Hepatocyte (in vitro differentiated cells): ENCODE data around the gene TSPAN3.

Experiments
- EZH2 ChIP-seq: fragments of 200-600 bp; sonication (generic); IDR thresholded peaks from 2 replicates; pipeline ENCODE4 v1.6.1; 2016; ENCODE audit warnings: antibody characterized with exemption, mild to moderate bottlenecking, borderline replicate concordance
- TF ChIP-seq, protein P1 (sequence below): fragments of 200-600 bp; sonication (generic); IDR thresholded peaks from 2 replicates; pipeline ENCODE4 v1.5.1; 2016; ENCODE audit warnings: antibody characterized with exemption, mild to moderate bottlenecking; ENCODE audit not compliant: poor library complexity

DNA sequence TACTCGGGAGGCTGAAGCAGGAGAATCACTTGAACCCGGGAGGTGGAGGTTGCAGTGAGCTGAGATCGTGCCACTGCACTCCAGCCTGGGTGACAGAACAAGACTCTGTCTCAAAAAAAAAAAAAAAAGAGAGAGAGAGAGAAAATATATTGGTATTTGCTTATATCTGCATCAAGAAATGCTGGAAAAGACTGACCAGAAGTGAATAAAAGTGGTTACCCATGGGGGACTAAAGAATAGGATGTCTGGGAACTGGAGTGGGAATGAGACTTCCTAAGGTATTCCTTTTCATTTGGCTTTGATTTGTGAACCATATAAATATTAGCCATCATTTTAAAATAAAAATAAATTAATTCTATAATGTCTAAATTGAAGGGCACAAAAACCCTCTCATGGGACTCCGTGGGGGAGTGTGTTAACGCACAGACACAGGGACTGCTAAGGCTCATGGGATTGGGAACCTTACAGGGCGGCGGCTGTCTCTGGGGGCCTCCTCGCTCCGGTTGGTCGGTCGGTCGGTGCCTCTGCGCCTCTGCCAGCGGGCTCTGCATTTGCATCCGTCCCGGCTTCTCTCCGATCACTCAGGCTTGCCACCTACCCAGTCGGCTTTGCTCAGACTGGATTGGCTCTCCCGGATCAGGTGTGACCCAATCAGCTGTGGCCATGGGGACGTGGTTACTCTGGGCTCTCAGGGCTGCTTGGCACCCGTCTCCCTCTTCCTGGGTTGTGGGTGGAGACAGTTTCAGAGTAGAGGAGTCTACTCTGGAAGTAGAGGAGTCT, 12.7 kb upstream of the TSPAN3 start:
- TF ChIP-seq, protein P1, sequence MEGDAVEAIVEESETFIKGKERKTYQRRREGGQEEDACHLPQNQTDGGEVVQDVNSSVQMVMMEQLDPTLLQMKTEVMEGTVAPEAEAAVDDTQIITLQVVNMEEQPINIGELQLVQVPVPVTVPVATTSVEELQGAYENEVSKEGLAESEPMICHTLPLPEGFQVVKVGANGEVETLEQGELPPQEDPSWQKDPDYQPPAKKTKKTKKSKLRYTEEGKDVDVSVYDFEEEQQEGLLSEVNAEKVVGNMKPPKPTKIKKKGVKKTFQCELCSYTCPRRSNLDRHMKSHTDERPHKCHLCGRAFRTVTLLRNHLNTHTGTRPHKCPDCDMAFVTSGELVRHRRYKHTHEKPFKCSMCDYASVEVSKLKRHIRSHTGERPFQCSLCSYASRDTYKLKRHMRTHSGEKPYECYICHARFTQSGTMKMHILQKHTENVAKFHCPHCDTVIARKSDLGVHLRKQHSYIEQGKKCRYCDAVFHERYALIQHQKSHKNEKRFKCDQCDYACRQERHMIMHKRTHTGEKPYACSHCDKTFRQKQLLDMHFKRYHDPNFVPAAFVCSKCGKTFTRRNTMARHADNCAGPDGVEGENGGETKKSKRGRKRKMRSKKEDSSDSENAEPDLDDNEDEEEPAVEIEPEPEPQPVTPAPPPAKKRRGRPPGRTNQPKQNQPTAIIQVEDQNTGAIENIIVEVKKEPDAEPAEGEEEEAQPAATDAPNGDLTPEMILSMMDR, result no peak
- no peak for TF ChIP-seq EZH2
